Psoas muscle (tissue), 8 donors: Measurements from ENCODE around the gene WDR3. TPM values are rescaled to one million over a fixed set of nuclear protein-coding genes. Genes with fewer than 3 reads are reported as not detected.
A peak's percentile ranks its signal among the peaks of the same experiment; 100 is the strongest.

Source experiments
- ATAC-seq, 4 donors: fragments of 200-7000 bp; cut with Tn5 transposase; one replicate each; pipeline ENCODE4 v1.9.1; 2020; ENCODE audit warnings: moderate library complexity in 3 of 4, mild to moderate bottlenecking in 2 of 4
- DNase-seq, 2 donors: peaks; one replicate each; pipeline ENCODE4 v3.0.0-alpha.2; 2020
- H3K27ac ChIP-seq: fragments of 200-600 bp; one replicate; pipeline ENCODE4 v1.8.0; 2022
- H3K27me3 ChIP-seq, 3 donors: fragments of 200-600 bp in 1 of 3; one replicate each; pipeline versions ENCODE4 v1.6.1 to v1.8.0; 2013 to 2022; ENCODE audit warnings: low read length in 2 of 3, mild to moderate bottlenecking in 2 of 3, moderate library complexity in 1 of 3; ENCODE audit not compliant: insufficient read depth in 3 of 3
- H3K36me3 ChIP-seq, 2 donors: fragments of 200-600 bp in 1 of 2; one replicate each; pipeline versions ENCODE4 v1.6.1 to v1.8.0; 2013 to 2022; ENCODE audit warnings: low read depth in 1 of 2, mild to moderate bottlenecking in 1 of 2, moderate library complexity in 1 of 2; ENCODE audit not compliant: insufficient read depth in 1 of 2
- H3K4me1 ChIP-seq: fragments of 200-600 bp; one replicate; pipeline ENCODE4 v1.8.0; 2022
- H3K4me3 ChIP-seq: fragments of 200-600 bp; one replicate; pipeline ENCODE4 v1.8.0; 2022; ENCODE audit warnings: mild to moderate bottlenecking
- H3K9me3 ChIP-seq: fragments of 200-600 bp; one replicate; pipeline ENCODE4 v1.8.0; 2022
- CTCF ChIP-seq: fragments of 200-600 bp; IDR thresholded peaks from one replicate; pipeline ENCODE4 v1.8.0; 2022; ENCODE audit warnings: antibody characterized with exemption
- WGBS, 3 donors: extraction: QIAGEN DNeasy Blood & Tissue Kit; methylation state at CpG; one replicate each; pipeline versions ENCODE4 v1.1.6 to v1.1.7; 2013; 5-methylcytosine and 5-hydroxymethylcytosine counted together
- intact Hi-C, 2 donors: fragments of 100-400 bp; cut with DNase I; formaldehyde crosslinking; loops; one replicate each; pipeline versions ENCODE4 v1.11.0 to v1.14.2; 2022
- long read RNA-seq, 2 donors: library from polyadenylated mRNA; unstranded; transcript quantifications; one replicate each; pipeline ENCODE4 v2.0.0, GENCODE V29; 2021
- polyA plus RNA-seq, 3 donors: library from polyadenylated mRNA; stranded (reverse); fragments of 200-250 nt; gene quantifications; one replicate each; pipeline ENCODE4 v1.2.3, GENCODE V29; 2013
- total RNA-seq, 4 donors: library from RNA; stranded (reverse); fragmentation: NEBNext Ultra II Directional in 2 of 4; extraction: Animal tissue kit (Norgen Biotek cat#: 25700) in 2 of 4; gene quantifications; one replicate each; pipeline versions ENCODE4 v1.2.1 to v1.2.4, GENCODE V29; 2021 to 2023
- donor health status: healthy with polysubstance abuse.
- donor health status: DM: no; HTN: no; CAD: no; lungs with moderate emphysema.
- donor health status: Bipolar disorder and iron deficiency.
- donor health status: healthy.
- donor health status: DM: yes; HTN: yes; CAD: no.
- donor health status: DM: no; HTN: no; CAD: no.
- donor health status: DM: no; HTN: no; CAD: no.
- donor health status: DM: yes; HTN: yes; CAD: no.

The WDR3 gene
- total RNA-seq (10 to 100 TPM; 18.1 to 40.3 (median 36.9) TPM), polyA plus RNA-seq (10 to 100 TPM in 2 of 3 donors, 1 to 10 TPM in 1; 6.5 to 23.3 (median 16.7) TPM)
- long read RNA-seq, donor 1, full-length matches to known transcripts, result 17 of 33 reads
- long read RNA-seq, donor 1, partial matches to known transcripts, result 9 of 33 reads
- long read RNA-seq, donor 1, other reads (novel, unspliced or antisense), result 7 of 33 reads
- long read RNA-seq, donor 2, full-length matches to known transcripts, result 35 of 73 reads
- long read RNA-seq, donor 2, partial matches to known transcripts, result 18 of 73 reads
- long read RNA-seq, donor 2, other reads (novel, unspliced or antisense), result 20 of 73 reads

- ATAC-seq (peak; percentile 98 to 99 (median 99)), DNase-seq (peak; percentile 96 to 98)
- Histone ChIP-seq H3K9me3 (no peaks in the 10 kb centered on the region), H3K27ac (peak within 1 kb of the TSS; percentile 91), H3K36me3 (peaks cover 0 to 14% of the 10 kb centered on the region in 2 donors), H3K27me3 (no peaks in the 10 kb centered on the region), H3K4me3 (peak within 1 kb of the TSS; percentile 84), H3K4me1 (peaks cover 38% of the 10 kb centered on the region)
- WGBS, 3 donors, result 0% methylated on average over 56 to 64 of the region's 64 CpGs
- TF ChIP-seq CTCF, result no peak
- intact Hi-C loops, result loop anchor here in 1 of 2 donors (5.0 kb wide), 1 partner anchor 47 kb away; no protein-coding TSS in a partner anchor
These were observed at the start of gene WDR3, which contains the start of gene GDAP2 for GRCh38 chr1:117929343-117930172. Gene WDR3 (plus strand): TSS chr1:117929739. CDS start chr1:117933320, 3,581 bp downstream. Gene GDAP2 (minus strand): TSS chr1:117929621. CDS start chr1:117920357, 9,264 bp downstream.

- 99 to 100% (median 100%) methylated on average over 1 of the region's 1 CpG for WGBS, 3 donors
- no peak overlapping the region for H3K27ac ChIP-seq
- no peaks in the 10 kb centered on the region for H3K4me1 ChIP-seq
- H3K4me3 ChIP-seq, result no peak overlapping the region
- H3K27me3 ChIP-seq, result no peaks in the 10 kb centered on the region
- TF ChIP-seq CTCF, result no peak
- intact Hi-C loops, result loop anchor here in 1 of 2 donors (5.0 kb wide), 1 partner anchor 49 kb away; no protein-coding TSS in a partner anchor
- DNase-seq (no peak), ATAC-seq (no peak)
- peaks cover 6 to 82% of the 10 kb centered on the region in 2 donors for H3K36me3 ChIP-seq
- H3K9me3 ChIP-seq, result no peaks in the 10 kb centered on the region
These were observed 45.9 kb upstream of the WDR3 start for GRCh38 chr1:117883616-117884015.

GRCh38 chr1:117886101-117886795 is 43.3 kb upstream of the WDR3 start:
- intact Hi-C loops, result no loop called here
- Histone ChIP-seq H3K27ac (no peak overlapping the region), H3K27me3 (no peaks in the 10 kb centered on the region), H3K4me1 (no peaks in the 10 kb centered on the region), H3K9me3 (no peaks in the 10 kb centered on the region), H3K4me3 (no peak overlapping the region), H3K36me3 (peaks cover 5 to 59% of the 10 kb centered on the region in 2 donors)
- ATAC-seq (no peak), DNase-seq (no peak)
- no peak for TF ChIP-seq CTCF
- 88 to 94% (median 89%) methylated on average over 2 of the region's 2 CpGs for WGBS, 3 donors

GRCh38 chr1:117890452-117890851 is 39.1 kb upstream of the WDR3 start:
- Histone ChIP-seq H3K27ac (no peak overlapping the region), H3K4me3 (no peak overlapping the region), H3K4me1 (peaks cover 4% of the 10 kb centered on the region), H3K9me3 (no peaks in the 10 kb centered on the region), H3K36me3 (peaks cover 3 to 35% of the 10 kb centered on the region in 2 donors), H3K27me3 (no peaks in the 10 kb centered on the region)
- 95 to 98% (median 95%) methylated on average over 2 of the region's 2 CpGs for WGBS, 3 donors
- no peak for TF ChIP-seq CTCF
- DNase-seq (no peak), ATAC-seq (no peak)
- intact Hi-C loops, result loop anchor here (10.0 kb wide), 3 partner anchors 136 to 376 kb away; no protein-coding TSS in a partner anchor
